GM15510 (cell line): ENCODE data around the gene SLAIN1.

ENCODE experiments used
- POLR2A ChIP-seq: IDR thresholded peaks from 3 replicates; pipeline ENCODE4 v1.6.1; 2011; ENCODE audit warnings: borderline replicate concordance; ENCODE audit not compliant: insufficient read length; ENCODE audit errors: extremely low read depth

Gene SLAIN1

GRCh38 chr13:77776704-77777103 lies 79.2 kb downstream of the SLAIN1 start:
- TF ChIP-seq POLR2A = no peak

- TF ChIP-seq POLR2A = no peak
Measured at GRCh38 chr13:77779552-77780272, 82.2 kb downstream of the SLAIN1 start.

DNA sequence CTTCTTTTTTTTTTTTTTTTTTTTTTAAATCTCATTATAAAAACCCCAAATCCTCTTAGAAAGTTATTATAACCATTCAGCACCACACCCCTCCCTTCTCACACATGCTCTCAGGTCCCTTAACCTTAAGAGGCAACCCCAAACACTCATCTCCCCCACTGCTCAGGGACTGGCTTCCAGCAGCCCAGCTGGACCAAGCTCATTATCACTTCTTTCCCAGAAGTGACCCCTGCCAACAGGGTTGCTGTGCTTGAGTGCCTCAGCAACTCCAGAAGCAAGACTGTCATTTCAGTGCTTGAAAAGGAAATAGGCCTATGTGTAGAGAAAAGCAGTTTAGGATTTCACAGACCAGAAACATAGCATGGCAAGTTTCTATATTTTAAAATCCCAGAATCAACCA lies 84.3 kb downstream of the SLAIN1 start:
- TF ChIP-seq POLR2A = no peak

DNA sequence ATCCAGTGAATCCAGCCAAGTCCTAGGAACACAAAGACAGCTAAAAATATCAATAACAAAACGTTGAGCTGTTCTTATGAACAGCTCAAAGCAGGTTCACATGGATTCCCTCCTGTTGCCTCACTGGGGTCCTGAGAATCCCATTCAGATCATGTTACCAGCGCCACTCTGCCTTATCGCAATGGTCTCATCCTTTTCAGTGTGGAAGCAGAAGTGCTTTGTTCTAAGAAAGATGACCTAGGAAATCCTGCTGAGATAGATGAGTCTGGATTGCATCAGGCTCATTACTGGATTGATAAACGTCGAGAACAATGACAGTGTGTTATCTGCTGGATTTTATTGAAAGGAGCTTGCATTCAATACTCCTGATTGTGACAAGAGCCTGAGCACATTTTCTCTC lies 87.0 kb downstream of the SLAIN1 start:
- TF ChIP-seq POLR2A = no peak

DNA sequence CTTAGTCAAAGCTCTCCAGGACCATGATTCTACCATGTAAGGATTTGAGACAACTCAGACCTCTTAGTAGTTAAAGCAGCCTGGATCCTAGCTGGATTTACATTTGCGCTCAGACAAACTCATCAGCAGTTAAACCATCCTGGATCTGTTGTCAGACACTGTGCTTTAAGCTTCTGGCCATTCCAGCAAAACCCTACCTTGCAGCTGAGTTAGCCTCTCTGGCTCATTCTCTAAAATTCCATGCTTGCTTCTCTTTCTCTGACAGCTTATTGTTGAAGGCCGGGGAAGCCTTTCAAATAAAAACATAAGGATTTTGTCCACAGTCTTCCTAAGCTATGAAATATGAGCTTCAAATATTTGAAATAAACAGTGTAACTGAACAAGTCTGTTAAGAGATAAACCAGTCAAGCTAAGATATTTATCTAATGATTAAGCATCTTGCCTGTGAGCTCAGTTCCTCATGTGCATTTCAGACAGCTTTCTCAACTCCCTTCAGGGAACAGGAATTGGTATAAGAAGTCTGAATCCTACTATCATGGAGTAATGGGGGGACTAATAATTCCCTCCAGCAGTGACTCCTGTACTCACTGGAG lies 89.3 kb downstream of the SLAIN1 start:
- TF ChIP-seq POLR2A = no peak

DNA sequence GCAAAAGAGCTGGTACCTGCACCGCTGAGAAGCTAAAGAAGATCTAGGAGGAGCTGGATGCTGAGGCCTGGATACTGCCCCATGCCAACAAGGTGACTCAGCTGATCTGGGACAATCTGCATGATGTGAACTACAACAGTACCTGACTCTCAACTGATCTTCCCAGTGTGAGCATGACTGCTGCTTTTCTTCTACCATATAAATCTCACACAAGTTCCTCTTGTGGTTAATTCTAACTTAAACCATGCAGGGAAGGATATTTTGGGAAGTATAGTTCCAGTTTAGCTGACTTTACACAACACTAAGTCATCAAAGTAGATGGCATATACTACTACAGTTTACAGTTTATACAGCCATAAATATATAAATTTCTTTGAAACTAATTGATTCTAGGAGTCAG lies 91.9 kb downstream of the SLAIN1 start:
- no peak for TF ChIP-seq POLR2A

DNA sequence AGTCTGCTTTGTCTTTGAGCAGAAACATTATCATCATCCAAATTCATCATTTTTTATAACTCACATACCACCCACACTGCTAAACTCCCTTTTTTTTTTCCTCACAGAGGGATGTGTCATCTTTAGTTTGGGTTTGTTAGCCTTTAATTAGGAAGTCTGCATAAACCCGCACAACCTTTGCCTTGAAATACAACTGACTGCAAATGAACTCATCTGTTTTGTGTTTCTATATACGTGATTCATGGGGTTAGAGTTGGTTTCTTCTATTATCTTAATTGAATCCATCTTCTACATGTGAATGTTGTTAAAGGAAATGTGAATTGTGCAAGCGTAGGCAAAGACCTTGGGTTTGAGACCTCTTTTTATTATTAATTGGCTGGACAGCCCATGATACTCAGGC lies 102.7 kb downstream of the SLAIN1 start:
- TF ChIP-seq POLR2A = no peak

GRCh38 chr13:77806518-77806917 lies 109.0 kb downstream of the SLAIN1 start:
- TF ChIP-seq POLR2A = no peak

DNA sequence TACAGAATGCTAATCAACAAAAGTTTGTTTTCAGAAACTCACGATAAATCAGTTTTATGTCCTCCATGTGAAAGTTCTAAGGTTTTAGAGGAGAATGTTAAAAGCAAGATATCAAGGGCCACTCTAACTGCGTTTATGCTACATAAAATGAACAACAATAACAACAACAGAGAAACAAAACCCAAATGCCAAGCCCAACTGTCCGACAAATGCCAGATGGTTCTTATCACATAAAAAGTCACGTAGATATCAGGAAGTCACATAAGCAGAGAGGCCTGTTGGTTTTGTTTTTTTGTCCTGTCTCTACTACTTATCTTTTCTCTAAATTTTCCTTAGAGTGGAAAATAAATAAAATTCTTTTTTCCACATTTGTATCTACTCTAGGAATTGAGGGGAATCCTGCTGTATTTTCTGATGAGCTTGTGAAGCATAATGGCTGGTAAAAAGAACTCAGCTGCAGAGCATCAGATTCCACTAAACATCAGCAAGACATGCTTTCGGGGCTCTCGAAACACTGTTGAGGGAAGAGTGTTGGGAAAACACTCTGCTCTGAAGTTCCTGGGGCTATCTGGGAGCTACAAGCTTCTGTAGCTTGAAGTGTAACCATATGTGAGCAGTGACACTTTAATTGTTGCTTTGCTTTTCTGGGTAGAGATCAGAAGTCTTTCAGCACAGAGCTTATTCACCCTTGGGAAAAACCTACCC lies 110.1 kb downstream of the SLAIN1 start:
- TF ChIP-seq POLR2A = no peak

DNA sequence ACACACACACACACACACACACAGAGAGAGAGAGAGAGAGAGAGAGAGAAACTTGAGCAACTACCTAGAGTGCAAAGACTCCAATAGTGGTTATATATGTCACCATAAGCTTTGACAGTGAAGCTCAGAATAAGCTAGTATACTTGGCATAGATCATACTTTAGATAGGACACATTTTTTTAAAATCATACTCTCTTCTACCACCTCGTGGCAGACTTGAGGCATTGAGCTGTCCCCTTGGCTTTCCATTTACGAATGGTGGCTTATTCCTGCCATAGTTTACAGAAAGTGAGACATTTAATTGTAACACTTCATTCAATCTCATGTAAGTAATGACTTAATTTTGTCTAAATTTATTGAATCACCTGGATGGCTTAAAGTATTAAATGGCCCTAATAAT lies 112.9 kb downstream of the SLAIN1 start:
- TF ChIP-seq POLR2A = no peak

- no peak for TF ChIP-seq POLR2A
Measured at GRCh38 chr13:77810878-77811277, 113.4 kb downstream of the SLAIN1 start.

DNA sequence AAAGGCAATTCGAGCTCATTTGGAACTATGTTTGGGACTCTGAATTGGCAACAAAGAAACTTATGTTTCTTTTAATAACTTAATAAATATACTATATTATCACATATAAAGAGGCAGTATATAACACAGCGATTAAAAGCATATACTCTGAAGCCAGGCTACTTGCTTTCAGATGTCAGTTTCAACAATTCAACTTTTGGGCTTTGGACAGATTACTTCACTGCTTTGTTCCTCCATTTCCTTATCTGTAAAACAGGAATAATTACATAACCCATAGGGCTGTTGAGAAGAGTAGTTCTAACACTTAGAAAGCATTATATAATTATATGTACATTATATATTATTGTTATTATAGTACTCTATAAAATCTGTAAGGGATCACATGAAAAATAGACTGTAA lies 113.9 kb downstream of the SLAIN1 start:
- no peak for TF ChIP-seq POLR2A

DNA sequence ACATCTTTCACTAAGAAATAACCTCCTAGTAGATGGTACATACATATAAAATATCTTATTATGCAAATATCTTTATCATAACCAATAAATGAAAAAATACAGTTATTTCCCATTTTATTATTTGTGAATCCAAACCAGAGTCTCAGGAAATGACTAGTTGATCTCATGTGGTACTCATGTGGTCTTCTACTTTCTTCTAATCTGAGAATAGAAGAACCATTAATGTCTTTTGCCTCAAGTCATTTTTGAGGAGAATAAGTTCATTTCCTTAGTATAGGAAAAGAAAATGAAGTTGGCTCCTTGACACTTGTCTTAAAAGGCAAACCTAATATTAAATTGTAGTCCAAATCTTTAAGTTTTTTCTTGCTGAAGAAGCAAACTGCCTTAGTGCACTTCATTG lies 114.5 kb downstream of the SLAIN1 start:
- no peak for TF ChIP-seq POLR2A
